ENCODE results near the gene POLR3F.

POLR3F gene, protein sequence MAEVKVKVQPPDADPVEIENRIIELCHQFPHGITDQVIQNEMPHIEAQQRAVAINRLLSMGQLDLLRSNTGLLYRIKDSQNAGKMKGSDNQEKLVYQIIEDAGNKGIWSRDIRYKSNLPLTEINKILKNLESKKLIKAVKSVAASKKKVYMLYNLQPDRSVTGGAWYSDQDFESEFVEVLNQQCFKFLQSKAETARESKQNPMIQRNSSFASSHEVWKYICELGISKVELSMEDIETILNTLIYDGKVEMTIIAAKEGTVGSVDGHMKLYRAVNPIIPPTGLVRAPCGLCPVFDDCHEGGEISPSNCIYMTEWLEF

DNA sequence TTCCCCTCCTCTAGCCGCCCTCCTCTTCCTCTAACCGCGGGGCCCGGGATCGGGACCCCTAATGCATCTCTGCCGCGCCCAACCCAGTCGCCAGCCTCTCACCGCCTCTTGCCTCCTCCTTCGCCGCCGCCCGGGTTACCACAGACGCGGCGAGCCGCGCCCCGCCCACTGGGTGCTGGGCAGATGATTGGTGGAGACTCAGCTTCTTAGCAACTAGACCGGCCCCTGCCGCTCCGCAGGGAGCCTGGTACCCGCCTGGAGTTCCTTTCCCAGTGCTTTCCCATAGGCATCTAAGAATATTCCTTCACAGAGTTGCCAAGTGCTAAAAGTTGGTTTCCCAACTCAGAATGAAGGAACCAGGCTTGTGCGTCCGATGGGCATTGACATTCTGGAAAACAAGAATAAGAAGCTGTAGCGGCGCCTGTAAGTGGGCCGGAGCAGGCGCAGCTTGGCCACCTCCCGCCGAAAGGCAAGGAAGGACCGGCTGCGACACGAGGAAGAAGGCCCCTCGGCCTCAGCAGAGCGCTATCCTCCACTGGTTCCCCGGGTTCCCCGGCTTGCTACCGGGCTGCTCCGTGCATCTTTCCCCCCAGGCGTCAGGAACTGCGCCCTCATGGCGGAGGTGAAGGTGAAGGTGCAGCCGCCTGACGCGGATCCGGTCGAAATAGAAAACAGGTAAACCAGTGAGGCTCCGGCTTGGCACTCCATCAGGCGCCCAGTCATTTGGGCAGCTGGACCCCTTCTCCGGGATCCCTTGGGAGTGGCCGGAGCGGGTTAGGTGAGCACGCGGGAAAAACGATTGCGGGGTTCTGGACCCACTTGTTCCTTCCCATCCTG, at the start of gene POLR3F, which contains the start of gene DZANK1:
Gene POLR3F (plus strand): TSS at position 497 of the 837 bp plus-strand sequence. CDS start 117 bp downstream, at position 614.
Gene DZANK1 (minus strand): TSS at position 137 of the 837 bp plus-strand sequence. CDS start 1,672 bp downstream, outside the sequence.
- no peak for TF ChIP-seq EZH2phosphoT487 (IDR thresholded peaks at IDR 0.05; ENCODE audit: low read depth)
- TF ChIP-seq CTCF (IDR thresholded peaks at IDR 0.05; ENCODE audit: low read depth, low read length), result no peak
- peaks cover 33% of the 10 kb centered on the region for H3K79me2 ChIP-seq (ENCODE audit: low read length)

GRCh38 chr20:18421608-18422007, 45.6 kb upstream of the POLR3F start:
- TF ChIP-seq CTCF (IDR thresholded peaks at IDR 0.05; ENCODE audit: low read depth, low read length), result no peak
- no peak for TF ChIP-seq EZH2phosphoT487 (IDR thresholded peaks at IDR 0.05; ENCODE audit: low read depth)
- H3K27ac ChIP-seq (ENCODE audit: low read length), result no peak overlapping the region
- no peak overlapping the region for H2AFZ ChIP-seq (ENCODE audit: low read depth, low read length)
- H3K27me3 ChIP-seq (ENCODE audit: low read depth, low read length), result peaks cover 7% of the 10 kb centered on the region
- no peaks in the 10 kb centered on the region for H3K4me1 ChIP-seq (ENCODE audit: low read length)
- H3K36me3 ChIP-seq (replicated peaks; ENCODE audit: low read depth, low read length), result no peaks in the 10 kb centered on the region
- no peaks in the 10 kb centered on the region for H4K20me1 ChIP-seq (ENCODE audit: insufficient read depth, low read length)
- no peaks in the 10 kb centered on the region for H3K9me3 ChIP-seq (ENCODE audit: insufficient read depth, low read length)
- H3K4me2 ChIP-seq (ENCODE audit: low read length), result no peak overlapping the region
- no peak overlapping the region for H3K4me3 ChIP-seq (ENCODE audit: low read length)
- H3K9ac ChIP-seq (ENCODE audit: low read length), result no peak overlapping the region
- no peaks in the 10 kb centered on the region for H3K79me2 ChIP-seq (ENCODE audit: low read length)

More for the DNA sequence above, at the start of gene POLR3F, which contains the start of gene DZANK1:
- H3K9ac ChIP-seq (ENCODE audit: low read length), result peak within 1 kb of the TSS; percentile 75
- no peaks in the 10 kb centered on the region for H4K20me1 ChIP-seq (ENCODE audit: insufficient read depth, low read length)
- peak within 1 kb of the TSS; percentile 96 for H3K4me3 ChIP-seq (ENCODE audit: low read length)
- H3K27me3 ChIP-seq (ENCODE audit: low read depth, low read length), result no peaks in the 10 kb centered on the region
- H3K36me3 ChIP-seq (replicated peaks; ENCODE audit: low read depth, low read length), result peaks cover 3% of the 10 kb centered on the region
- peak within 1 kb of the TSS; percentile 95 for H2AFZ ChIP-seq (ENCODE audit: low read depth, low read length)
- peaks cover 19% of the 10 kb centered on the region for H3K4me1 ChIP-seq (ENCODE audit: low read length)
- H3K9me3 ChIP-seq (ENCODE audit: insufficient read depth, low read length), result no peaks in the 10 kb centered on the region
- peak within 1 kb of the TSS; percentile 96 for H3K4me2 ChIP-seq (ENCODE audit: low read length)
- peak within 1 kb of the TSS; percentile 55 for H3K27ac ChIP-seq (ENCODE audit: low read length)

GRCh38 chr20:18427214-18427613, 40.0 kb upstream of the POLR3F start:
- H3K36me3 ChIP-seq (replicated peaks; ENCODE audit: low read depth, low read length), result no peaks in the 10 kb centered on the region
- no peak overlapping the region for H3K9ac ChIP-seq (ENCODE audit: low read length)
- H3K27me3 ChIP-seq (ENCODE audit: low read depth, low read length), result no peaks in the 10 kb centered on the region
- H3K27ac ChIP-seq (ENCODE audit: low read length), result no peak overlapping the region
- no peaks in the 10 kb centered on the region for H4K20me1 ChIP-seq (ENCODE audit: insufficient read depth, low read length)
- H2AFZ ChIP-seq (ENCODE audit: low read depth, low read length), result no peak overlapping the region
- no peaks in the 10 kb centered on the region for H3K9me3 ChIP-seq (ENCODE audit: insufficient read depth, low read length)
- no peaks in the 10 kb centered on the region for H3K4me1 ChIP-seq (ENCODE audit: low read length)
- H3K4me2 ChIP-seq (ENCODE audit: low read length), result no peak overlapping the region
- no peaks in the 10 kb centered on the region for H3K79me2 ChIP-seq (ENCODE audit: low read length)
- no peak overlapping the region for H3K4me3 ChIP-seq (ENCODE audit: low read length)
- TF ChIP-seq EZH2phosphoT487 (IDR thresholded peaks at IDR 0.05; ENCODE audit: low read depth), result no peak
- no peak for TF ChIP-seq CTCF (IDR thresholded peaks at IDR 0.05; ENCODE audit: low read depth, low read length)
